Skeletal muscle satellite cell (primary cell): ENCODE data around the gene TNFAIP8. TPM values are rescaled to one million over a fixed set of nuclear protein-coding genes. Genes with fewer than 3 reads are reported as not detected.
A peak's percentile ranks its signal among the peaks of the same experiment; 100 is the strongest.

Experiments
- H3K27me3 ChIP-seq: 2 replicates; pipeline ENCODE4 v1.7.0; 2013; ENCODE audit warnings: low read length; ENCODE audit not compliant: control insufficient read depth, insufficient read depth
- H3K36me3 ChIP-seq: 2 replicates; pipeline ENCODE4 v1.7.0; 2013; ENCODE audit warnings: mild to moderate bottlenecking, control low read depth, low read length; ENCODE audit not compliant: insufficient read depth
- H3K4me1 ChIP-seq: 2 replicates; pipeline ENCODE4 v1.7.0; 2013; ENCODE audit warnings: low read length; ENCODE audit not compliant: control insufficient read depth, insufficient read depth
- H3K4me2 ChIP-seq: 2 replicates; pipeline ENCODE4 v1.7.0; 2013; ENCODE audit warnings: mild to moderate bottlenecking, low read length
- H3K4me3 ChIP-seq: 2 replicates; pipeline ENCODE4 v1.7.0; 2013; ENCODE audit warnings: low read length
- H3K9ac ChIP-seq: 2 replicates; pipeline ENCODE4 v1.7.0; 2013; ENCODE audit warnings: mild to moderate bottlenecking, low read depth, low read length, moderate library complexity
- H3K9me3 ChIP-seq: replicated peaks from 2 replicates; pipeline ENCODE4 v1.7.0; 2013; ENCODE audit warnings: mild to moderate bottlenecking, control low read depth, low read length
- total RNA-seq: library from RNA; depleted of rRNA; stranded (reverse); fragments of >200 nt; gene quantifications from 2 replicates; pipeline ENCODE4 v1.2.3, GENCODE V29; 2012; rRNA removed

The TNFAIP8 gene
- 20.5 and 25.1 TPM in 2 replicates for total RNA-seq

DNA sequence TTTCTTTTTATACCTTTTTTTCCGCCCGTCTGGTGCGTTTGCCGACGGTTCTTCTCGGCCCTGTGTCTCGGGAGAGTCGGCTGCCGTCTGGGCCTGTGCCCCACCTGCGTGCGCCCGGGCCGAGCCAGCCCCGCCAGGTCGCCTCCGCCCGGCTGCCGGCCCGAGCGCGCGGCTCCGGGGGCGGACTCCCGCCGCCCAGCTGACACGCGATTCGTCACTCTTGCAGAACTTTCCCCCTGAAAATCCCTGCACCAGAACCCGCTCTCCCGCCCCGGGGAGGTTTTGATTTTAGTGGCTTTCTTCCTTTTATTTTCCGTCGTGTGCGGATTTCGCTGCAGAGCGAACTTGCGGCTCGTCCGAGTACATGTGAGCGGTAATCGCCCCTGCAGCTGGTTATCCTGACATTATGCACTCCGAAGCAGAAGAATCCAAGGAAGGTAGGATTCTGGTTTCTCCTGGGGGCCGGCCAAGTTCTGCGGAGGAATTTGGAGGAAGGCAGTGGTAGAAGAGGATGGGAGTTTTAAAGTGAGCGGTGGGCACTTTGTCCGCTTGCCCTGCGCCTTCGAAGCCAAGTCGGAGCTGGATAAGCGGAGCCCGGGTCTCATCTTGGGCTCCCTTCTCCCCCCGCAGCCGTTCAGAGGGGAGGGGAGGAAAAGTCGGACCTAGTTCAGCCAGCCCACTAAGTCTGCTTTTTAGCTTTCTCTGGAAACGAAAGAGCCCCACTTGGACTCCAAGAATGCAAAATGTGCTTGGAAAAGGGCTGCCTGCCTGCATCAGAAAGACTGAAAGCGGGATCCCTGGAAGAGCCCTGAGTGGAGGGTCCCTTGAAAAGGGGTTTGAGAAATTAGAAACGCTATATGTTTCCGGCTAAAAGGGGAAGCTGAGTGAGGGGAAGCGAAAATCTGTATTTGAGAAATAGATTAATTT, at the start of gene TNFAIP8:
Gene TNFAIP8 (plus strand): TSS at position 335 of the 927 bp plus-strand sequence. CDS start 72 bp downstream, at position 407.
- H3K9me3 ChIP-seq = no peaks in the 10 kb centered on the region
- peak within 1 kb of the TSS; percentile 98 for H3K4me2 ChIP-seq
- peaks cover 27% of the 10 kb centered on the region for H3K4me1 ChIP-seq
- H3K27me3 ChIP-seq = no peaks in the 10 kb centered on the region
- H3K36me3 ChIP-seq = no peaks in the 10 kb centered on the region
- peak within 1 kb of the TSS; percentile 79 for H3K4me3 ChIP-seq
- peak within 1 kb of the TSS; percentile 87 for H3K9ac ChIP-seq

DNA sequence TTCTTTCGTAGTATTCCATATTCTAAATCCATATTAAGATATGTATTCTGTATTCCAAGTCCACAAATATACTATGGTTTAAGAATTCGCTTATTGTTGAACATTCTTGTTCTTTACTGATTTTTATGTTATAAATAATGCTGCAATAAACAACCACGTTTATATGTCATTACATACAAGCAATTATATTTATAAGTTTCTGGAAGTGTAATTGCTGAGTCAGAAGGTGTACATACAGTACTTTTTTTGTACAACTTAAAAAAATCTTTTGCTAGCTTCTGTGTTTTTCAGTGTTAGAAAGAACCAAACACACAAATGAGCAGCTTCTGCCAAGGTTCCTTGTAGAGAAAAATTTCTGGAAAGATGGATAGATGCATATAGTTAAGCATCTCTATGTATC, 48.6 kb upstream of the TNFAIP8 start:
- H3K4me2 ChIP-seq = no peak overlapping the region
- H3K27me3 ChIP-seq = no peaks in the 10 kb centered on the region
- no peaks in the 10 kb centered on the region for H3K9me3 ChIP-seq
- H3K9ac ChIP-seq = no peak overlapping the region
- H3K36me3 ChIP-seq = no peaks in the 10 kb centered on the region
- no peak overlapping the region for H3K4me3 ChIP-seq
- peaks cover 28% of the 10 kb centered on the region for H3K4me1 ChIP-seq

DNA sequence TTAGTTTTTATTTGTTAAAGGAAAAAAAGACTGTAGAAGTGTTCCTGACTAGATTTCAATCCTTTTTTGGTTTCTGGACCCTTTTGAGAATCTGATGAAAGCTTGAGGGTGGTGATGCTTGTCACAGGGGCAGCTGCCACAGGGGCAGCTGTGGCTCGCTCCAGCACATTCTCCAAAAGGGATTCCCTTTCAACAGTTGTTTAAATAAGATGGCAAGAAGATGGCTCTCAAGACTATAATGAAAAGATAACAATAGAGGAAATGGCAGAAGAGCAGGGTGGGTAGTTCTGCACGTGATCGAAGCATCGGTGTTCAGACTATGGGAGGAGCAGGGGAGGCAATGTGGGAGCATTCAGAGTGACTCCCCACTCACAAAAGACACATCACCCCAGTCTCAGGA, 46.5 kb upstream of the TNFAIP8 start:
- no peaks in the 10 kb centered on the region for H3K27me3 ChIP-seq
- peaks cover 8% of the 10 kb centered on the region for H3K4me1 ChIP-seq
- H3K4me3 ChIP-seq = no peak overlapping the region
- no peaks in the 10 kb centered on the region for H3K9me3 ChIP-seq
- H3K9ac ChIP-seq = no peak overlapping the region
- H3K36me3 ChIP-seq = no peaks in the 10 kb centered on the region
- H3K4me2 ChIP-seq = no peak overlapping the region

DNA sequence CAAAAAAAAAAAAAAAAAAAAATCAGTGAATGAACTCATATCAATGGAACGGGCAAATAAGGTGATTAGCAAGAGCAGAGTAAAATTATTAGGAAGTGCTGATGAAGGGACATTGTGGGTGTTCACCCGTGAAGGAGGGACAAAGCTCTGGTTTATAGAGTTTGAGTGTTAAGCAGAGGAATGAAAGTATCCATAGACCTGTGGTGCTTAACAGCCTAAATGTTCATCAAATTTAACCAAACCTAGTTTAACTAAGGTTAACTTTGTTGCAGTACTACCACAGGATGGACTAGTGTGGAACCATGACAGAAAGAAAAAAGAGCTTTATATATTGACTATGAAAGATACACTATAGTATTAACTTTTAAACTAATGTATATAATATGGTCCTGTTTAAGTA, 44.1 kb upstream of the TNFAIP8 start:
- Histone ChIP-seq H3K9ac (no peak overlapping the region), H3K36me3 (no peaks in the 10 kb centered on the region), H3K9me3 (no peaks in the 10 kb centered on the region), H3K27me3 (no peaks in the 10 kb centered on the region), H3K4me3 (no peak overlapping the region), H3K4me1 (peaks cover 10% of the 10 kb centered on the region), H3K4me2 (no peak overlapping the region)

DNA sequence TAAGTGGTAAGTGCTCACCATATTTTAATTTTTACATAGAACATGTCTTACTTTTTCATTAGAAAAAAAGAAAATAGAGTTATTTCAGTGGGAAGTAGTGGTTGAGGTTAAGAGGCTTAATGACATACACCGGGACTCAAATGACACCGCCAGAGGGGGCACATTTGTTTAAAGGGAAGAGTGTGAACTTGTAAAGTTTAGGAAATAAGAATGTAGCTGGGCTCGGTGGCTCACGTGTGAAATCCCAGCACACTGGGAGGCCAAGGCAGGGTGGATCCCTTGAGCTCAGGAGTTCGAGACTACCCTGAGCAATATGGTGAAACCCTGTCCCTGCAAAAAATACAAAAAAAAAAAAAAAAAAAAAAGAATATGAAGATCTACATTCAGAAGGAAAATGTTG, 43.4 kb upstream of the TNFAIP8 start:
- Histone ChIP-seq H3K9ac (no peak overlapping the region), H3K4me3 (no peak overlapping the region), H3K4me1 (peaks cover 10% of the 10 kb centered on the region)

DNA sequence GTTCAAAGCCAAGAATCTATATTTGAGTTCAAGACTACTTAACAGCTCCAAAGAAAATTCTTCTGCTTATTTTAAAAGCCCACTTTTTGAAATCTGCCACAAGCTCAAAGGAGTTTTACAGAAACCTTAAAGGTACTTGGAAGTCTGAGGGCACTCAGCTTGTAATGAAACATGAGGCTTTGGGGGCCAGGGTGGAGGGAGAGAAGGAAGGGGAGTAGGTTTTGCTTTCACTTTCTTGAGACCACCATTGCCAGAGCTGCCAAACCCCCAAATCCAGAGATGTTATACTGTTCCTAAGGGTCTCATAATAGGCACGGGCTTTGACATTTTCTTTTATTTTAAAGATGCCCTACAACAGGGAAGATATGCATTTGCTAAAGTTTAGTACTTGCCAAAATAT, 42.6 kb upstream of the TNFAIP8 start:
- Histone ChIP-seq H3K4me1 (peaks cover 13% of the 10 kb centered on the region), H3K36me3 (no peaks in the 10 kb centered on the region), H3K9ac (no peak overlapping the region), H3K27me3 (no peaks in the 10 kb centered on the region), H3K4me2 (no peak overlapping the region), H3K4me3 (no peak overlapping the region), H3K9me3 (no peaks in the 10 kb centered on the region)

More for the DNA sequence above, 43.4 kb upstream of the TNFAIP8 start:
- H3K27me3 ChIP-seq = no peaks in the 10 kb centered on the region
- no peaks in the 10 kb centered on the region for H3K36me3 ChIP-seq
- no peak overlapping the region for H3K4me2 ChIP-seq
- no peaks in the 10 kb centered on the region for H3K9me3 ChIP-seq

DNA sequence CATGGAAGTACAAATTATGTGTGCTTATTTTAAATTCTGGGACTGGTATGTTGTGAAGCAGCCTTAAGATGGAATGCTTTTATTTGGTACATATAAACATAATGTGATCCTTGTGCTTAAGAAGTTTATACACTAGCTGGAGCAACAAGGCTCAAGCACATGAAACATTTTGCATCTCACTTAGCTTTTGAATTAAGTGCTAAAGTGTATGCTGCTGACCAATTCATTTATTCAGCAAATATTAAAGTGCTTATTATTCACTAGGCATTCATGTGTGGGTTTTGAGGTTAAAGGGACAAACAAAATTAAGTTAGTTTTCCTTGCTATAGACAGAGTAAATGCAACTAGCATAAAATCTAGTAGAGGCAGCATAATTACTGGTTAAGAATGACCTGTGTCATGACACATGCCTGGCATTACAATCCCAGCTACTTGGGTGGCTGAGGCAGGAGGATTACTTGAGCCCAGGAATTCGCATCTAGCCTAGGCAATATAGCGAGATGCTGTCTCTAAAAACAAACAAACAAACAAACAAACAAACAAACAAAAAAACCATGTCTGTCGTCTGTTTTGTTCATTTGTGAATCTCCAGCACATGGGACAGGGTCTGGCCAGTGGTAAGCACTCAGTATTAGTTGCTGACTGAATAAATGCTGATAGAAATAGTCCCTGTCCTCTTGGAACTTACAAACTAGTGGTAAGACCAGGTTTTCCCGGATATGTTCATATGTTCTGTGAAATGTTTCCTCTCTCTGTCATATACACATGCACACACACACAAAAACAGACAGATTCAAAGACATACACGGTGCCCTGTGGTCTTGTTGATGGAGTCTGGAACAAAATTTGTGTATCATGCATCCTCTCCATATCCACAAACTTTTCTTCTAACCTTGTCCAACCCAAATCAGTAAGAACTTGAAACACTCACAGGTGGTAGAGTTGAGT, 41.9 kb upstream of the TNFAIP8 start:
- no peak overlapping the region for H3K9ac ChIP-seq
- no peaks in the 10 kb centered on the region for H3K9me3 ChIP-seq
- peaks cover 13% of the 10 kb centered on the region for H3K4me1 ChIP-seq

DNA sequence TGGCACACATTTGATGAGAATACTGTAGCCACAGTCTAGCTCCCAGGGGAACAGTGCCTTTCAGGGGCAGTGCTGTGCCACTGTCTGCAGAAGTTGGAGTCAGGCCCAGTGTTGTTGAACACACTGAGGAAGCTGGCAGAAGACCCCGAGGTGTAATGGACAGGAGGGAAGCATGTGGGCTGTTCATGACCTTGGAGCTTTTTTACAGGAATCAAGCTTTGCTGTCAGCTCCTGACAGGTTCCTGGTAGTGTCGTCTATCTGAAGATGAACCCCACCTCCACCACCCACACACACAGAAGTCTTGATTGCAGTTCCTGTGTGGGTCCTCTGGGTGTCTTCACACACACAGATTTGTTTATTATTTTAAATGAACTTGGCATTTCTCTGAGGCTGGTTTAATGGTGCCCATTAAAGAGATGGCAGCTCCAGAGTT, 40.3 kb upstream of the TNFAIP8 start:
- Histone ChIP-seq H3K36me3 (no peaks in the 10 kb centered on the region), H3K4me3 (no peak overlapping the region), H3K4me1 (peaks cover 13% of the 10 kb centered on the region), H3K9ac (no peak overlapping the region), H3K27me3 (no peaks in the 10 kb centered on the region), H3K4me2 (no peak overlapping the region), H3K9me3 (no peaks in the 10 kb centered on the region)

More for the DNA sequence above, 41.9 kb upstream of the TNFAIP8 start:
- Histone ChIP-seq H3K27me3 (no peaks in the 10 kb centered on the region), H3K4me3 (no peak overlapping the region), H3K36me3 (no peaks in the 10 kb centered on the region), H3K4me2 (no peak overlapping the region)

DNA sequence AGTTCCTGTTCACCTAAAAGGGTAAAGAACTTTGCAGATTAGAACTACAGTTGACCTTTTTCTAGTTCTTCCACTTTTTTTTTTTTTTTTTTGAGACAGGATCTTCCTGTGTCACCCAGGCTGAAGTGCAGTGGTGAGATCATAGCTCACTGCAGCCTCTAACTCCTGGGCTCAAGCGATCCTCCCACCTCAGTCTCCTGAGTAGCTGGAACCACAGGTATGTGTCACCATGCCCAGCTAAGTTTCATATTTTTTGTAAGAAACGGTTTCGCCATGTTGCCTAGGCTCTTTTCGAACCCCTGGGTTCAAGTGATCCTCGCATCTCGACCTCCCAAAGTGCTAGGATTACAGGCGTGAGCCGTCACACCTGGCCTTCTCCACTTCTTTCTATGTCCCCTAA, 39.7 kb upstream of the TNFAIP8 start:
- no peak overlapping the region for H3K9ac ChIP-seq
- no peaks in the 10 kb centered on the region for H3K27me3 ChIP-seq
- peaks cover 13% of the 10 kb centered on the region for H3K4me1 ChIP-seq
- no peaks in the 10 kb centered on the region for H3K9me3 ChIP-seq
- H3K36me3 ChIP-seq = no peaks in the 10 kb centered on the region
- H3K4me3 ChIP-seq = no peak overlapping the region
- no peak overlapping the region for H3K4me2 ChIP-seq

DNA sequence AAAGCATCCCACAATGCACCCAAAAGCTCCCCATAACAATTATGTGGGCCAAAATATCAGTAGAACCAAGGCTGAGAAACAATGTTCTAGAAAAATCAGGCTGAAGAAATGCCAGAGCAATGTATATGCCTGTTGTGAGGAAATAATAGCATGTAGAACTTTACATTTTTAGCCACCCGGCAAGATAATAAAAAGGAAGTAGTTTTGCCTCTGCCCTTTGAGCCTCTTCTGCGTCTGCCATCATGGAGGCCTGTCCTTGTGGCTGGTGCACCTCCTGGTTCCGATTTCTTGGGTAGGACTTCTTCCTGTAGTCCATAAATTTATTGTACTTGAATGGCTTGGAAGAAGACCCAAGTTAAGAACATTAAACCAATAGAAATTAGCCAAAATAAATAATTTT, 38.9 kb upstream of the TNFAIP8 start:
- Histone ChIP-seq H3K36me3 (no peaks in the 10 kb centered on the region), H3K9me3 (no peaks in the 10 kb centered on the region), H3K4me3 (no peak overlapping the region), H3K27me3 (no peaks in the 10 kb centered on the region), H3K4me1 (peaks cover 13% of the 10 kb centered on the region), H3K4me2 (no peak overlapping the region), H3K9ac (no peak overlapping the region)

DNA sequence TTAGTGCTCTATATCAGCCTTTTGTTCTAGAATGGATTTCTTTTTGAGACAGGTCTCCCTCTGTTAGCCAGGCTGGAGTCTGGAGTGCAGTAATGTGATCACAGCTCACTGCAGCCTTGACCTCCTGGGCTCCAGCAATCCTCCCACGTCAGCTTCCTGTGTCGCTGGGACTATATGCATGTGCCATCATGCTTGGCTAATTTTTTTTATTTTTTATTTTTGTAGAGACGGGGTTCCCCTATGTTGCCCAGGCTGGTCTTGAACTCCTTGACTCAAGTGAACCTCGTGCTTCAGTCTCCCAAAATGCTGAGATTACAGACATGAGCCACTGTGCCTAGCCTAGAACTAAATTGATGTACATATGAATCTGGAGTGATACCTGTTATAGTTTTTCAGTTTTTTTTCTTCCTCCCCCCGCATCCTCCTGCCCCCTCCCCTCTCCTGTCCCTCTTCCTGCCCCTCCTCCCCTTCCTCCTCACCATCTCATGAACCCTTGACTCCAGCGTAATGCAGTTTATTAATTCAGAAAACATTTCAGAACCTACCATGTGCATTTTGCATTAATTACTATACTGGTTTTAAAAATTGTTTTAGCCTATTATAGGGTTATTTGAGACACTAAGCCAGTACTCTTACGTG, 37.4 kb upstream of the TNFAIP8 start:
- Histone ChIP-seq H3K4me2 (no peak overlapping the region), H3K9me3 (no peaks in the 10 kb centered on the region), H3K4me1 (peaks cover 25% of the 10 kb centered on the region), H3K9ac (no peak overlapping the region), H3K4me3 (no peak overlapping the region), H3K36me3 (no peaks in the 10 kb centered on the region), H3K27me3 (no peaks in the 10 kb centered on the region)
